HepG2 (cell line): ENCODE measurements around the gene RORC. TPM values are rescaled to one million over a fixed set of nuclear protein-coding genes. Genes with fewer than 3 reads are reported as not detected.

Experiments used
- AGO1 ChIP-seq: fragments of 200-400 bp; formaldehyde crosslinking; IDR thresholded peaks from 2 replicates; pipeline ENCODE4 v1.6.1; 2017; ENCODE audit warnings: mild to moderate bottlenecking, low read depth, low read length, moderate library complexity; ENCODE audit not compliant: poor library complexity, severe bottlenecking
- CENPX ChIP-seq: sonication (generic); formaldehyde crosslinking; IDR thresholded peaks from 2 replicates; pipeline ENCODE4 v1.9.0; 2021; ENCODE audit warnings: mild to moderate bottlenecking, missing genetic modification reagents, moderate library complexity
- GFI1 ChIP-seq: sonication (generic); formaldehyde crosslinking; IDR thresholded peaks from 2 replicates; pipeline ENCODE4 v1.5.0; 2020; ENCODE audit warnings: missing genetic modification reagents, mild to moderate bottlenecking, borderline replicate concordance
- KDM6A ChIP-seq: IDR thresholded peaks from 2 replicates; pipeline ENCODE4 v1.6.1; 2016; ENCODE audit warnings: low read depth
- MED1 ChIP-seq: sonication (generic); formaldehyde crosslinking; IDR thresholded peaks from 2 replicates; pipeline ENCODE4 v1.4.0; 2020; ENCODE audit warnings: missing genetic modification reagents
- MYPOP ChIP-seq: sonication (generic); formaldehyde crosslinking; IDR thresholded peaks from 2 replicates; pipeline ENCODE4 v1.8.1; 2023; ENCODE audit warnings: mild to moderate bottlenecking, moderate library complexity, missing genetic modification reagents
- RNF2 ChIP-seq: fragments of 450-650 bp; conservative IDR thresholded peaks from 2 replicates; pipeline ENCODE4 v1.6.1; 2016; ENCODE audit warnings: low read depth
- SIN3A ChIP-seq: IDR thresholded peaks from 2 replicates; pipeline ENCODE4 v1.6.1; 2011; ENCODE audit warnings: low read depth, mild to moderate bottlenecking, control low read depth, low read length, borderline replicate concordance
- SIN3B ChIP-seq: fragments of 150-350 bp; IDR thresholded peaks from 2 replicates; pipeline ENCODE4 v1.6.1; 2014; ENCODE audit warnings: low read length
- TRAFD1 ChIP-seq: sonication (generic); formaldehyde crosslinking; IDR thresholded peaks from 2 replicates; pipeline ENCODE4 v1.5.1; 2020; ENCODE audit warnings: missing genetic modification reagents, mild to moderate bottlenecking, borderline replicate concordance
- ZNF224 ChIP-seq: sonication (generic); formaldehyde crosslinking; IDR thresholded peaks from 2 replicates; pipeline ENCODE4 v1.5.0; 2020; ENCODE audit warnings: mild to moderate bottlenecking, missing genetic modification reagents
- ZNF577 ChIP-seq: sonication (generic); formaldehyde crosslinking; IDR thresholded peaks from 2 replicates; pipeline ENCODE4 v1.4.0; 2020; ENCODE audit warnings: mild to moderate bottlenecking, low read depth, missing genetic modification reagents, borderline replicate concordance
- ZNF639 ChIP-seq: conservative IDR thresholded peaks from 2 replicates; pipeline ENCODE4 v1.6.1; 2018; ENCODE audit warnings: missing genetic modification reagents
- ZNF710 ChIP-seq: sonication (generic); formaldehyde crosslinking; IDR thresholded peaks from 2 replicates; pipeline ENCODE4 v1.5.0; 2020; ENCODE audit warnings: mild to moderate bottlenecking, missing genetic modification reagents, borderline replicate concordance
- ZNF800 ChIP-seq: sonication (generic); formaldehyde crosslinking; IDR thresholded peaks from 2 replicates; pipeline ENCODE4 v1.4.0; 2020; ENCODE audit warnings: missing genetic modification reagents
- ZNF816 ChIP-seq: sonication (generic); formaldehyde crosslinking; IDR thresholded peaks from 2 replicates; pipeline ENCODE4 v1.8.0; 2022; ENCODE audit warnings: missing genetic modification reagents, mild to moderate bottlenecking, borderline replicate concordance
- ZSCAN30 ChIP-seq: sonication (generic); formaldehyde crosslinking; IDR thresholded peaks from 2 replicates; pipeline ENCODE4 v1.5.0; 2020; ENCODE audit warnings: mild to moderate bottlenecking, missing genetic modification reagents
- polyA plus RNA-seq, 8 experiments: library from polyadenylated mRNA; depleted of rRNA in 3 of 8; stranded (reverse) in 7 of 8; unstranded in 1 of 8; fragments of >200 nt; fragmentation: Illumina TruSeq in 4 of 8; extraction: Trizol in 4 of 8; gene quantifications; 2 replicates each; pipeline versions ENCODE4 v1.2.1 to v1.2.3, GENCODE V29; 2011 to 2016; ENCODE audit warnings: low read depth in 4 of 8, missing spikeins in 1 of 8, mixed read lengths in 1 of 8; ENCODE audit not compliant: insufficient read depth in 1 of 8
- total RNA-seq, 5 experiments: library from RNA; depleted of rRNA; stranded (reverse); fragments of >200 nt; fragmentation: Illumina TruSeq; extraction: Trizol; gene quantifications; 2 replicates each; pipeline ENCODE4 v1.2.3, GENCODE V29; 2016; ENCODE audit warnings: low read depth in 1 of 5

Gene RORC
- total and polyA plus RNA-seq, 2 of the 13 experiments (the other 11 are each of a cell fraction or from before 2014, with no cell fraction given) = 2.5 to 6.5 TPM

DNA sequence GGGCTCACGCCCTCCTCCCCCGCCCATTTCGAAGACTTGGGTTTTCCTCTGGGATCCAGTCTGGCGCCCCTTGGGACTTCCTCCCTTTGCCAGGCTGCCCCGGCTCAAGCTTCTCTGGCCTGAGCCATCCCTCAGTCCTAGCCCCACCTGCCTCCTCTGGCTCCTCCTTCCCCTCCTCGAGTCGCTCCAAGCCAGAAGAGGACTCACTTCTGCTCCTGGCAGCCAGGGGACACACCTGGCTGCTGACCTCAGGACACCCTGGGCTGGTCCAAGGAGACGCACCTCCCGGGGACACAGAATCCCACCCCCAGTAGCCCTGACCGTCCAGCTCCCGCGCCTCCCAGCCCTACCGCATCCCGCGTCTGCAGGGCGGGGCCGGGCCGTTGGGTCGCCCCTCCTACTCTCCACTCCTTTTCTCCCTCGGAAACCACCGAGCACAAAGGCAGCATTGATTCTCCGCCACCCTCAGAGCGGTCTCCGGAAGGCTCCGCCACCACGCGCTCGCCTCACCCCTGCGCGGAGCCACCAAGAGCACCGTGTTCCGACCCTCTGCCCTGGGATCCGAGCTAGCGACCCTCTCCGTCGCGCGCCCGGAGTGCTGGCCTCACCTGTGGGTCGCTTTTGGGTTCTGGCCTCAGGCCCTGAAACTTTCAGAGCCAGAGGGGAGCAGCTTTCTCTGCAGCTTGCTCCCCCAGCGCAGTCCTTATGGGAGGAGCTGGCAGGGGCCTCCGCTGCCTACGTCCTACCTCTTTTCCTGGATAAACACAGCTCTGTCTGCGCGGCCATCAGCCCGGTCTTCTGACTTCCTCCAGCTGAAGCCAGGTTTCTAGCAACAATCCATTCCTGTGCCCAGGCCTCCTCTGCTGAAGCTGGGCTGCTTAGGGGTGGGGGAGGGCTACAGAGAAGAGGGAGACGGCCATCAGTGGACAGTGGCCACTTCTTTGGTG, 8.1 kb upstream of the RORC start, which contains the start of gene C2CD4D (continued):
- TF ChIP-seq ZSCAN30 (CRISPR knock-in tag) (no peak), TRAFD1 (CRISPR knock-in tag) (no peak), ZNF816 (no peak), MYPOP (CRISPR knock-in tag) (peak; percentile 37; the same call in 1 of the 2 replicates), SIN3A (no peak), MED1 (CRISPR knock-in tag) (no peak), ZNF224 (peak; percentile 37; the same call in 1 of the 2 replicates), ZNF639 (CRISPR knock-in tag) (no peak), ZNF710 (CRISPR knock-in tag) (no peak), ZNF800 (0 out of 2 replicates have a peak, but pooled peaks have one; percentile 30), CENPX (CRISPR knock-in tag) (no peak), KDM6A (no peak), SIN3B (no peak), GFI1 (CRISPR knock-in tag) (no peak), ZNF577 (CRISPR knock-in tag) (no peak), AGO1 (no peak), RNF2 (0 out of 2 replicates have a peak, but pooled peaks have one; percentile 44)
